ENCODE measurements around the gene MGST3. TPM values are rescaled to one million over a fixed set of nuclear protein-coding genes. Genes with fewer than 3 reads are reported as not detected.

Gene MGST3
- total and polyA plus RNA-seq, 2 of the 13 experiments (the other 11 are each of a cell fraction or from before 2014, with no cell fraction given) = 59.7 to 61.2 TPM

DNA sequence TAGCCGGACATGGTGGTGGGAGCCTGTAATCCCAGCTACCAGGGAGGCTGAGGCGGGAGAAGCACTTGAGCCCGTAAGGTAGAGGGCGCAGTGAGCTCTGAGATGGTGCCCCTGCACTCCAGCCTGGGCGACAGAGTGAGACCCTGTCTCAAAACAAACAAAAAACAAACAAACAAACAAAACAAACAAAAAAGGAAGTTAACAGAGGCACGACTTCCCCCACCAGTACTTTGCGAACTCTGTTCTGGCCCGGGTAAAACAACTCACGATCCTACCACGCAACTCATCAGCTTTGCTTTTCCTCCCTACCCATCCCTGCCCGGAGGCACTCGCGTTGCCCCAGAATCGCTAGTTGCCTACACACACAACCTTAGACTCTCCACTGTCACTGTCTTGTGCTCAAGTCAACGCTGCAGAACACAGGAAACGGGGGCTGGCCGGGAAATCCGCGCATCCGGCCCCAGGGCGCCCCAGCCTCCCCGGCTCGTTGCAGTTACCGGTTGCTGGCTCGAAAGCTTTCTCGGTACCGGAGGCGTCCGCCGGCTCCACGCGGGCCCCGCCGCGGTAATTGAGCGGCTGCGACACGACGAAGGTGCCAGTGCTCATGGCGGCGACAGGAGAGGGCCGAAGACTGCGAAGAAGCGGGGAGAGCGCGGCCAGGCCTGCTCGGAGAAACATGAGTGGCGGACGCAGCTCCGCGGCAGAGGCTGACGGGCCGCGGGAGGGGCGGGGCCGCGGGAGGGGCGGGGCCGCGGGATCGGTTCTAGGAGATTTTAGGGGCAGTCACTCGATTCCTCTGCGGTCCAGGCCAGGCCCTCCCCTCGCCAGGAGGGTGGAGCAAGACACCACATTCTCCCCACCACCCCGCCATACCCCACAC, 67.1 kb downstream of the MGST3 start, which contains the start of gene ALDH9A1:
ALDH9A1 (minus strand) TSS at position 682 of the 880 bp plus-strand sequence; CDS start at position 678, 4 bp downstream.
- H3K36me3 ChIP-seq (replicated peaks in 1 of 2; ENCODE audit: control insufficient read depth in 1 of 2, insufficient read depth in 2 of 2, low read length in 2 of 2) = no peaks in the 10 kb centered on the region
- BruUV-seq (replicated peaks) = no TSS peak
- H4K20me1 ChIP-seq (ENCODE audit: insufficient read depth, low read length) = no peaks in the 10 kb centered on the region; the same call in 1 of the 2 replicates
- ChIA-PET CTCF (ENCODE audit: low intra/inter-chr PET ratio, low total read pairs) (interaction anchor here (1.2 kb wide), 1 partner anchor 216 kb away, joined by 6 read pairs; no protein-coding TSS in a partner anchor), POLR2A (interaction anchor here (0.6 to 1.8 kb wide), 14 partner anchors 10 to 1178 kb away, joined by 3 to 10 read pairs (median 4); partner anchors contain the start of genes MGST3, TADA1 and TMCO1)
- 2% methylated on average over 23 of the region's 65 CpGs for WGBS (ENCODE audit: low lambda C conversion rate)
- H3K4me2 ChIP-seq (ENCODE audit: low read depth, low read length) = peak within 1 kb of the TSS; percentile 79
- FAIRE-seq (peak; percentile 68), DNase-seq (ENCODE audit: low spot score) (peak; percentile 32), ATAC-seq (peak; percentile 94)
- H2AFZ ChIP-seq (ENCODE audit: low read length) = peak within 1 kb of the TSS; percentile 90
- peak within 1 kb of the TSS; percentile 83 to 96 (median 85) for H3K4me3 ChIP-seq (replicated peaks in 1 of 3; ENCODE audit: insufficient read depth in 1 of 3, low read depth in 2 of 3, low read length in 3 of 3)
- in situ Hi-C loops (cut with HindIII; ENCODE audit: extremely low pct_ligation_motif_present, low pct_unique_long_range_greater_than_20kb) = loop anchor here (5.0 kb wide), 1 partner anchor 214 kb away; no protein-coding TSS in a partner anchor
- H3K79me2 ChIP-seq (ENCODE audit: insufficient read depth, low read length) = peaks cover 12% of the 10 kb centered on the region
- H3K9me3 ChIP-seq (ENCODE audit: low read length) = no peaks in the 10 kb centered on the region
- peak within 1 kb of the TSS; percentile 82 for H3K27ac ChIP-seq (ENCODE audit: extremely low read length, insufficient read depth, low read length)
- intact Hi-C loops (cut with micrococcal nuclease; ENCODE audit: unreplicated experiment) = loop anchor here (1.0 to 5.0 kb wide), 4 partner anchors 67 to 561 kb away; partner anchors contain the start of gene MGST3
- peak within 1 kb of the TSS; percentile 77 for H3K9ac ChIP-seq (ENCODE audit: insufficient read depth, low read depth, low read length)
- no peaks in the 10 kb centered on the region; a peak in 2 of 5 replicates for H3K27me3 ChIP-seq (ENCODE audit: control insufficient read depth in 1 of 2, insufficient read depth in 2 of 2, low read length in 2 of 2)
- peaks cover 57% of the 10 kb centered on the region for H3K4me1 ChIP-seq (ENCODE audit: insufficient read depth, low read length)
- TF ChIP-seq, protein P1, sequence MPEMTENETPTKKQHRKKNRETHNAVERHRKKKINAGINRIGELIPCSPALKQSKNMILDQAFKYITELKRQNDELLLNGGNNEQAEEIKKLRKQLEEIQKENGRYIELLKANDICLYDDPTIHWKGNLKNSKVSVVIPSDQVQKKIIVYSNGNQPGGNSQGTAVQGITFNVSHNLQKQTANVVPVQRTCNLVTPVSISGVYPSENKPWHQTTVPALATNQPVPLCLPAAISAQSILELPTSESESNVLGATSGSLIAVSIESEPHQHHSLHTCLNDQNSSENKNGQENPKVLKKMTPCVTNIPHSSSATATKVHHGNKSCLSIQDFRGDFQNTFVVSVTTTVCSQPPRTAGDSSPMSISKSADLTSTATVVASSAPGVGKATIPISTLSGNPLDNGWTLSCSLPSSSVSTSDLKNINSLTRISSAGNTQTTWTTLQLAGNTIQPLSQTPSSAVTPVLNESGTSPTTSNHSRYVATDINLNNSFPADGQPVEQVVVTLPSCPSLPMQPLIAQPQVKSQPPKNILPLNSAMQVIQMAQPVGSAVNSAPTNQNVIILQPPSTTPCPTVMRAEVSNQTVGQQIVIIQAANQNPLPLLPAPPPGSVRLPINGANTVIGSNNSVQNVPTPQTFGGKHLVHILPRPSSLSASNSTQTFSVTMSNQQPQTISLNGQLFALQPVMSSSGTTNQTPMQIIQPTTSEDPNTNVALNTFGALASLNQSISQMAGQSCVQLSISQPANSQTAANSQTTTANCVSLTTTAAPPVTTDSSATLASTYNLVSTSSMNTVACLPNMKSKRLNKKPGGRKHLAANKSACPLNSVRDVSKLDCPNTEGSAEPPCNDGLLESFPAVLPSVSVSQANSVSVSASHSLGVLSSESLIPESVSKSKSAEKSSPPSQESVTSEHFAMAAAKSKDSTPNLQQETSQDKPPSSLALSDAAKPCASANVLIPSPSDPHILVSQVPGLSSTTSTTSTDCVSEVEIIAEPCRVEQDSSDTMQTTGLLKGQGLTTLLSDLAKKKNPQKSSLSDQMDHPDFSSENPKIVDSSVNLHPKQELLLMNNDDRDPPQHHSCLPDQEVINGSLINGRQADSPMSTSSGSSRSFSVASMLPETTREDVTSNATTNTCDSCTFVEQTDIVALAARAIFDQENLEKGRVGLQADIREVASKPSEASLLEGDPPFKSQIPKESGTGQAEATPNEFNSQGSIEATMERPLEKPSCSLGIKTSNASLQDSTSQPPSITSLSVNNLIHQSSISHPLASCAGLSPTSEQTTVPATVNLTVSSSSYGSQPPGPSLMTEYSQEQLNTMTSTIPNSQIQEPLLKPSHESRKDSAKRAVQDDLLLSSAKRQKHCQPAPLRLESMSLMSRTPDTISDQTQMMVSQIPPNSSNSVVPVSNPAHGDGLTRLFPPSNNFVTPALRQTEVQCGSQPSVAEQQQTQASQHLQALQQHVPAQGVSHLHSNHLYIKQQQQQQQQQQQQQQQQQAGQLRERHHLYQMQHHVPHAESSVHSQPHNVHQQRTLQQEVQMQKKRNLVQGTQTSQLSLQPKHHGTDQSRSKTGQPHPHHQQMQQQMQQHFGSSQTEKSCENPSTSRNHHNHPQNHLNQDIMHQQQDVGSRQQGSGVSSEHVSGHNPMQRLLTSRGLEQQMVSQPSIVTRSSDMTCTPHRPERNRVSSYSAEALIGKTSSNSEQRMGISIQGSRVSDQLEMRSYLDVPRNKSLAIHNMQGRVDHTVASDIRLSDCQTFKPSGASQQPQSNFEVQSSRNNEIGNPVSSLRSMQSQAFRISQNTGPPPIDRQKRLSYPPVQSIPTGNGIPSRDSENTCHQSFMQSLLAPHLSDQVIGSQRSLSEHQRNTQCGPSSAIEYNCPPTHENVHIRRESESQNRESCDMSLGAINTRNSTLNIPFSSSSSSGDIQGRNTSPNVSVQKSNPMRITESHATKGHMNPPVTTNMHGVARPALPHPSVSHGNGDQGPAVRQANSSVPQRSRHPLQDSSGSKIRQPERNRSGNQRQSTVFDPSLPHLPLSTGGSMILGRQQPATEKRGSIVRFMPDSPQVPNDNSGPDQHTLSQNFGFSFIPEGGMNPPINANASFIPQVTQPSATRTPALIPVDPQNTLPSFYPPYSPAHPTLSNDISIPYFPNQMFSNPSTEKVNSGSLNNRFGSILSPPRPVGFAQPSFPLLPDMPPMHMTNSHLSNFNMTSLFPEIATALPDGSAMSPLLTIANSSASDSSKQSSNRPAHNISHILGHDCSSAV (CRISPR knock-in tag; IDR thresholded peaks at IDR 0.05; ENCODE audit: borderline replicate concordance) = no peak
- TF ChIP-seq DNMT1 (CRISPR knock-in tag; IDR thresholded peaks at IDR 0.05) (no peak), TRIM24 (CRISPR knock-in tag; IDR thresholded peaks at IDR 0.05) (no peak)
- TF ChIP-seq, protein P2, sequence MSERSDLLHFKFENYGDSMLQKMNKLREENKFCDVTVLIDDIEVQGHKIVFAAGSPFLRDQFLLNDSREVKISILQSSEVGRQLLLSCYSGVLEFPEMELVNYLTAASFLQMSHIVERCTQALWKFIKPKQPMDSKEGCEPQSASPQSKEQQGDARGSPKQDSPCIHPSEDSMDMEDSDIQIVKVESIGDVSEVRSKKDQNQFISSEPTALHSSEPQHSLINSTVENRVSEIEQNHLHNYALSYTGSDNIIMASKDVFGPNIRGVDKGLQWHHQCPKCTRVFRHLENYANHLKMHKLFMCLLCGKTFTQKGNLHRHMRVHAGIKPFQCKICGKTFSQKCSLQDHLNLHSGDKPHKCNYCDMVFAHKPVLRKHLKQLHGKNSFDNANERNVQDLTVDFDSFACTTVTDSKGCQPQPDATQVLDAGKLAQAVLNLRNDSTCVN (CRISPR knock-in tag; IDR thresholded peaks at IDR 0.05; ENCODE audit: borderline replicate concordance) = peak; percentile 17; the same call in 1 of the 2 replicates
- TF ChIP-seq, protein P3, sequence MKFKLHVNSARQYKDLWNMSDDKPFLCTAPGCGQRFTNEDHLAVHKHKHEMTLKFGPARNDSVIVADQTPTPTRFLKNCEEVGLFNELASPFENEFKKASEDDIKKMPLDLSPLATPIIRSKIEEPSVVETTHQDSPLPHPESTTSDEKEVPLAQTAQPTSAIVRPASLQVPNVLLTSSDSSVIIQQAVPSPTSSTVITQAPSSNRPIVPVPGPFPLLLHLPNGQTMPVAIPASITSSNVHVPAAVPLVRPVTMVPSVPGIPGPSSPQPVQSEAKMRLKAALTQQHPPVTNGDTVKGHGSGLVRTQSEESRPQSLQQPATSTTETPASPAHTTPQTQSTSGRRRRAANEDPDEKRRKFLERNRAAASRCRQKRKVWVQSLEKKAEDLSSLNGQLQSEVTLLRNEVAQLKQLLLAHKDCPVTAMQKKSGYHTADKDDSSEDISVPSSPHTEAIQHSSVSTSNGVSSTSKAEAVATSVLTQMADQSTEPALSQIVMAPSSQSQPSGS (CRISPR knock-in tag; IDR thresholded peaks at IDR 0.05) = peak; percentile 22; the same call in 1 of the 2 replicates
